Astrocyte of the cerebellum (primary cell): Measurements from ENCODE around the gene SFXN1.
A peak's percentile ranks its signal among the peaks of the same experiment; 100 is the strongest.
"Not testable (repeated sequence)": the region's sequence is repeated elsewhere in the genome, so short reads cannot be mapped to it uniquely, and the experiment has no call there.

Source experiments
- DNase-seq: peaks from one replicate; pipeline ENCODE4 v3.0.0-alpha.2; 2011; ENCODE audit warnings: low read depth
- H3K4me3 ChIP-seq: 2 replicates; pipeline ENCODE4 v1.5.1; 2011; ENCODE audit warnings: mild to moderate bottlenecking, low read depth, low read length, moderate library complexity
- in situ Hi-C: cut with HindIII; loops from 2 replicates; pipeline ENCODE4 v1.10.0; 2017; ENCODE audit warnings: low sequenced_read_pairs
- TF ChIP-seq, protein P1 (sequence below): IDR thresholded peaks from 2 replicates; pipeline ENCODE4 v1.5.1; 2012; ENCODE audit warnings: low read length, low read depth, moderate library complexity, mild to moderate bottlenecking; ENCODE audit errors: missing control alignments

The SFXN1 gene

DNA sequence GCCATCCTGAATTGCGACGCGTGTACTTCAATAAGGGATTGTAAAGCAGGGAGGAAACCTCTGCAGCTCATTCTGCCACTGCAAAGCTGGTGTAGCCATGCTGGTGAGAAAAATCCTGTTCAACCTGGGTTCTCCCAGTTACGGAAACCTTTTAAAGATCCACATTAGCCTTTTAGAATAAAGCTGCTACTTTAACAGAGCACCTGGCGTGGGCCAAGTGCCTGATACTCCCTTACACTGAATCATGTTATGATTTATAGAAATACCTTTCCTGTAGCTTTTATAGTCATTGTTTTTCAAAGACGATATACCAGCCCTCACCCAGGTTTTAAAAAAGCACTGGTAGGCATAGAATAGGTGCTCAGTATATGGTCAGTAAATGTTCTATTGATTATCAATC lies 48.3 kb downstream of the SFXN1 start:
- TF ChIP-seq, protein P1, sequence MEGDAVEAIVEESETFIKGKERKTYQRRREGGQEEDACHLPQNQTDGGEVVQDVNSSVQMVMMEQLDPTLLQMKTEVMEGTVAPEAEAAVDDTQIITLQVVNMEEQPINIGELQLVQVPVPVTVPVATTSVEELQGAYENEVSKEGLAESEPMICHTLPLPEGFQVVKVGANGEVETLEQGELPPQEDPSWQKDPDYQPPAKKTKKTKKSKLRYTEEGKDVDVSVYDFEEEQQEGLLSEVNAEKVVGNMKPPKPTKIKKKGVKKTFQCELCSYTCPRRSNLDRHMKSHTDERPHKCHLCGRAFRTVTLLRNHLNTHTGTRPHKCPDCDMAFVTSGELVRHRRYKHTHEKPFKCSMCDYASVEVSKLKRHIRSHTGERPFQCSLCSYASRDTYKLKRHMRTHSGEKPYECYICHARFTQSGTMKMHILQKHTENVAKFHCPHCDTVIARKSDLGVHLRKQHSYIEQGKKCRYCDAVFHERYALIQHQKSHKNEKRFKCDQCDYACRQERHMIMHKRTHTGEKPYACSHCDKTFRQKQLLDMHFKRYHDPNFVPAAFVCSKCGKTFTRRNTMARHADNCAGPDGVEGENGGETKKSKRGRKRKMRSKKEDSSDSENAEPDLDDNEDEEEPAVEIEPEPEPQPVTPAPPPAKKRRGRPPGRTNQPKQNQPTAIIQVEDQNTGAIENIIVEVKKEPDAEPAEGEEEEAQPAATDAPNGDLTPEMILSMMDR, result no peak
- DNase-seq, result no peak
- no peak overlapping the region for H3K4me3 ChIP-seq
- in situ Hi-C loops, result loop anchor here (5.0 kb wide), 1 partner anchor 34 kb away; no protein-coding TSS in a partner anchor

DNA sequence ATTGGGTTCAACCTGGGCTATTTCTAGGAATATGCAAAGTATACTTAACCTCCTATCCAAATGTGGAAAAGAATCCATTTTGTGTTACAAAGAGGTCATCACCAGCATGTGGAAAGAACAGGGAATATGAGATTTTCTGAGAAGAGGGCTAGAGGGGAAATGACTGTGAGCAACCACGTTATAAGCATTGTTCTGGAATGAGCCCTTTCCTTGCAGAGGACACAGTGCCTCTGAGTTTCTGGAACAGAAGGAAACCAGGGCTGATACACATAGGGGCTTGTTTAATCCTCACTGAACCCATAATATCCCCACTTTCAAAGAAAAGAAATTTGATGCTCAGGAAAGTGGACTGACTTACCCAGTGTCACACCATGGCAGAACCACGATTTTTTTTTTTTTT lies 53.0 kb downstream of the SFXN1 start:
- DNase-seq, result no peak
- no peak overlapping the region for H3K4me3 ChIP-seq
- in situ Hi-C loops, result no loop called here
- TF ChIP-seq, protein P1, result no peak

DNA sequence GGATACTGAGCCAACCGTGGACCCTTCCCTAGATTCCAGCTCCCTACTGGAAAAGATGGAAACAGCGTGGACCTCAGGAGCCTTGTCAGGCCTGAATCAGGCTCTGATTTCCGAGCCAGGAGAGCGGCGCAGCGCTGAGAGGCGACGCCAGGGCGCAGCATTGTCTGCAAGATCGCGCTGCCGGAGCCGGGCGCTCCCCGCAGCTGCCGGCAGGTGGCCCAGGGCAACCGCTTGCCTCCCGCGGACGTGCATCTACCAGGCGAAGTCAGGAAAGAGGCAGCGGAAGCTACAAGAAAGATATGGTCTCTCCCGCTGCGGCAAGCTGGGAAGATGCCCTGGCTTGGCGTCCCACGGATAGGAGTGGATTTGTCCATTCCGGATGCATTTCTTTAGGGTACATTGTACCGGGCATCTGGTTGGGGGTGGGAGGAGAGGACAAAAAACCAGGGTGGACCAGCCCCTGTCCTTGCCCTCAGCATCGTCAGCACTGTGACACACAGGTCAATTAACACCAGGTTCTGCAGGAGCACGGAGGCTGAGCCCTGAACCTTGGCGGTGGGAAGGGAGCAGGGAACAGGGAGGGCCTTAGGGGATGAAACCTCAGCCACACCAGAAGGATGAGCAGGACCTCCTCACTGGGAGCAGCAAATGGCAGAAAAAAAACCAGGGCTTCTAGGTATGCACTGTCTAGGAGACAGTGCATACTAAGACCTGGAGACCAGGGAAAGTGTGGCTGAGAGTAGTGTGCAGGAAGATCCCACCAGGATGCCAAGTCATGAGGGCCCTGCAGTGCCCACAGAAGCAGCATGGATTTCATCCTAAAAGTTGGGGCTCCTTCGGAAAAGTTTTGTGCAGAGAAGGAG lies 55.9 kb downstream of the SFXN1 start:
- peak; percentile 57 for DNase-seq
- in situ Hi-C loops, result no loop called here
- TF ChIP-seq, protein P1, result peak; percentile 99
- no peak overlapping the region for H3K4me3 ChIP-seq

DNA sequence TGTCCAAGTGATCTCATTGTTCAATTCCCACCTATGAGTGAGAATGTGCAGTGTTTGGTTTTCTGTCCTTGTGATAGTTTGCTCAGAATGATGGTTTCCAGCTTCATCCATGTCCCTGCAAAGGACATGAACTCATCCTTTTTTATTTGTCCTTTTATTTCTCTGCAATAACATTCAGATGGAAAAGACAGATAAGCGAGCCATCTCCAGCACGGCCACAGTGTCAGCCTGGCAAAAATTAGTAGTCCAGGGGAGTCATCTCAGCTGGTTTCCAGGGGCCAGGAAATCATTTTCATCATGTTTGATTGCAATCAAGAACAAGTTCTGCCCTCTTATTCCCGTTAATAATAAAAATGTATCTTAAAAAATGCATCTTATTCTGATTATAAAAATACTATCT lies 57.0 kb downstream of the SFXN1 start:
- DNase-seq, H3K4me3 ChIP-seq, in situ Hi-C loops: not testable (repeated sequence)

- H3K4me3 ChIP-seq, result no peak overlapping the region
- no peak for DNase-seq
- TF ChIP-seq, protein P1, result no peak
- in situ Hi-C loops, result no loop called here
These were observed 57.4 kb downstream of the SFXN1 start for GRCh38 chr5:175535796-175536195.

- TF ChIP-seq, protein P1, result no peak
- in situ Hi-C loops, result no loop called here
- H3K4me3 ChIP-seq, result no peak overlapping the region
- DNase-seq, result no peak
These were observed 60.2 kb downstream of the SFXN1 start for GRCh38 chr5:175538576-175538975.

DNA sequence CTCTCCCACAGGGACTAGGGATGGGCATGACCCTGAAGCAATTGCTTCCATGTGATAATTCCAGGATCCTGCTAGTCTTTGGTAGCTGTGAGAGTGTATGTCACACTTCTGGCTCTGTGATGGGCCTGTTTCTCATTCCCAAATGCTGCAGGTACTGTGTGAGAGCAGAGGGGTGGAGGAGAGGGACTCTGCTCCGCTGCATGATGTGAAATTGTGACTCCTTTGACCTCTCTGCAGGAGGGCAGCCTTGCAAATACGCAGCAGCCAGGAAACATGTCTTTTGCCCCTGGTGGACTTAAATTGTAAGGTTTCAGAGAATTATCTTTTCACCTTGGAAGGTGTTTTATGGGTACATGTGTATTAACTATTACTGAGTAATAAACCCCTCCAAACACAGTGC lies 61.6 kb downstream of the SFXN1 start:
- no peak for DNase-seq
- in situ Hi-C loops, result no loop called here
- TF ChIP-seq, protein P1, result no peak
- no peak overlapping the region for H3K4me3 ChIP-seq
